ENCODE data around the gene LSG1.
"Not testable (repeated sequence)": the region's sequence is repeated elsewhere in the genome, so short reads cannot be mapped to it uniquely, and the experiment has no call there.

Gene LSG1

GRCh38 chr3:194657439-194657838 lies 14.6 kb downstream of the LSG1 start:
- DNase-seq (ENCODE audit: low spot score), result no peak

GRCh38 chr3:194654443-194654842 lies 17.5 kb downstream of the LSG1 start:
- no peak for DNase-seq (ENCODE audit: low spot score)

- DNase-seq (ENCODE audit: low spot score), result no peak
These were observed 24.2 kb downstream of the LSG1 start for GRCh38 chr3:194647747-194648146.

GRCh38 chr3:194642769-194643168 lies 29.2 kb downstream of the LSG1 start:
- DNase-seq (ENCODE audit: low spot score), result no peak

- no peak for DNase-seq (ENCODE audit: low spot score)
These were observed 31.2 kb downstream of the LSG1 start for GRCh38 chr3:194640829-194641228.

- no peak for DNase-seq (ENCODE audit: low spot score)
These were observed 32.9 kb downstream of the LSG1 start for GRCh38 chr3:194638991-194639605.

- DNase-seq (ENCODE audit: low spot score), result no peak
These were observed 34.2 kb downstream of the LSG1 start for GRCh38 chr3:194637541-194638400.

- peak; percentile 9 for DNase-seq (ENCODE audit: low spot score)
These were observed 34.9 kb downstream of the LSG1 start for GRCh38 chr3:194637066-194637465.

- peak; percentile 94 for DNase-seq (ENCODE audit: low spot score)
These were observed 38.5 kb downstream of the LSG1 start, which contains the start of gene TMEM44 for GRCh38 chr3:194633349-194634004. TSS of gene TMEM44 (minus strand) at chr3:194633419. CDS start at chr3:194633215, 204 bp downstream.

GRCh38 chr3:194632809-194633348 lies 39.1 kb downstream of the LSG1 start:
- peak; percentile 56 for DNase-seq (ENCODE audit: low spot score)

- DNase-seq (ENCODE audit: low spot score), result no peak
These were observed 39.7 kb downstream of the LSG1 start for GRCh38 chr3:194632226-194632808.

GRCh38 chr3:194631696-194632095 lies 40.3 kb downstream of the LSG1 start:
- DNase-seq (ENCODE audit: low spot score), result no peak

- DNase-seq (ENCODE audit: low spot score), result not testable (repeated sequence)
These were observed 41.3 kb downstream of the LSG1 start for GRCh38 chr3:194630681-194631080.

GRCh38 chr3:194624956-194625355 lies 47.0 kb downstream of the LSG1 start:
- no peak for DNase-seq (ENCODE audit: low spot score)

GRCh38 chr3:194623449-194624290 lies 48.3 kb downstream of the LSG1 start:
- no peak for DNase-seq (ENCODE audit: low spot score)

GRCh38 chr3:194622621-194623340 lies 49.2 kb downstream of the LSG1 start:
- DNase-seq (ENCODE audit: low spot score), result no peak

GRCh38 chr3:194621947-194622346 lies 50.0 kb downstream of the LSG1 start:
- no peak for DNase-seq (ENCODE audit: low spot score)

- no peak for DNase-seq (ENCODE audit: low spot score)
These were observed 51.8 kb downstream of the LSG1 start for GRCh38 chr3:194620196-194620595.

GRCh38 chr3:194619741-194620140 lies 52.2 kb downstream of the LSG1 start:
- DNase-seq (ENCODE audit: low spot score), result no peak

GRCh38 chr3:194618858-194619608 lies 53.0 kb downstream of the LSG1 start:
- DNase-seq (ENCODE audit: low spot score), result no peak

Measured in SW480 (cell line).